SK-N-SH treated with all-trans-retinoic acid at 6 μM for 48 hours (cell line): ENCODE results near the gene DCPS.

Experiments used
- BACH2 ChIP-seq: fragments of 250-450 bp; sonication (Bioruptor Pico); IDR thresholded peaks from 2 replicates; pipeline ENCODE4 v1.9.0; 2021; ENCODE audit warnings: mild to moderate bottlenecking, borderline replicate concordance
- CSDC2 ChIP-seq: fragments of 250-450 bp; sonication (Bioruptor Pico); IDR thresholded peaks from 2 replicates; pipeline ENCODE4 v1.5.0; 2020; ENCODE audit warnings: mild to moderate bottlenecking, moderate library complexity
- ESRRG ChIP-seq: fragments of 250-450 bp; sonication (Bioruptor Pico); IDR thresholded peaks from 2 replicates; pipeline ENCODE4 v1.6.1; 2021; ENCODE audit warnings: mild to moderate bottlenecking
- PATZ1 ChIP-seq: fragments of 250-450 bp; sonication (Bioruptor Pico); IDR thresholded peaks from 2 replicates; pipeline ENCODE4 v1.8.0; 2020; ENCODE audit warnings: mild to moderate bottlenecking, moderate library complexity, borderline replicate concordance
- PPARA ChIP-seq: fragments of 250-450 bp; sonication (Bioruptor Pico); IDR thresholded peaks from 2 replicates; pipeline ENCODE4 v1.5.0; 2020; ENCODE audit warnings: mild to moderate bottlenecking, borderline replicate concordance
- RARB ChIP-seq: fragments of 250-450 bp; sonication (Bioruptor Pico); IDR thresholded peaks from 2 replicates; pipeline ENCODE4 v1.8.0; 2021; ENCODE audit warnings: mild to moderate bottlenecking, moderate library complexity
- SNAI2 ChIP-seq: fragments of 250-450 bp; sonication (Bioruptor Pico); IDR thresholded peaks from 2 replicates; pipeline ENCODE4 v1.5.0; 2020; ENCODE audit warnings: mild to moderate bottlenecking, moderate library complexity
- TCF4 ChIP-seq: fragments of 250-450 bp; sonication (Bioruptor Pico); IDR thresholded peaks from 2 replicates; pipeline ENCODE4 v1.8.0; 2021; ENCODE audit warnings: mild to moderate bottlenecking, moderate library complexity, borderline replicate concordance
- TOX ChIP-seq: fragments of 250-450 bp; sonication (Bioruptor Pico); IDR thresholded peaks from 2 replicates; pipeline ENCODE4 v1.8.0; 2021; ENCODE audit warnings: mild to moderate bottlenecking, moderate library complexity, borderline replicate concordance
- TSHZ2 ChIP-seq: fragments of 250-450 bp; sonication (Bioruptor Pico); IDR thresholded peaks from 2 replicates; pipeline ENCODE4 v1.5.0; 2020; ENCODE audit warnings: mild to moderate bottlenecking, moderate library complexity
- ZNF70 ChIP-seq: fragments of 450-650 bp; formaldehyde crosslinking; IDR thresholded peaks from 2 replicates; pipeline ENCODE4 v1.5.0; 2020; ENCODE audit warnings: mild to moderate bottlenecking, moderate library complexity

- TF ChIP-seq ZNF70 (CRISPR knock-in tag) (no peak), PATZ1 (CRISPR knock-in tag) (no peak), ESRRG (no peak), TOX (CRISPR knock-in tag) (no peak), BACH2 (no peak), TSHZ2 (CRISPR knock-in tag) (no peak), SNAI2 (CRISPR knock-in tag) (no peak), RARB (CRISPR knock-in tag) (no peak), PPARA (no peak), TCF4 (CRISPR knock-in tag) (no peak), CSDC2 (CRISPR knock-in tag) (no peak)
Observed at GRCh38 chr11:126383339-126384335, 79.8 kb downstream of the DCPS start.
